Fibroblast of skin of scalp (primary cell): ENCODE measurements around the gene KMT5B.

Experiments used
- DNase-seq: peaks from one replicate; pipeline ENCODE4 v3.0.0-alpha.2; 2013

KMT5B gene

GRCh38 chr11:68215524-68216170, 2.6 kb upstream of the KMT5B start:
- DNase-seq, result no peak

GRCh38 chr11:68215087-68215445, 2.0 kb upstream of the KMT5B start:
- no peak for DNase-seq

GRCh38 chr11:68214173-68215086, 1.3 kb upstream of the KMT5B start:
- no peak for DNase-seq

GRCh38 chr11:68213555-68214172, 568 bp upstream of the KMT5B start:
- DNase-seq, result peak; percentile 99

- peak; percentile 81 for DNase-seq
These were observed 518 bp downstream of the KMT5B start for GRCh38 chr11:68212421-68213134.

GRCh38 chr11:68211546-68211945, 1.6 kb downstream of the KMT5B start:
- DNase-seq, result no peak

GRCh38 chr11:68206211-68206610, 6.9 kb downstream of the KMT5B start:
- peak; percentile 69 for DNase-seq

- no peak for DNase-seq
These were observed 8.7 kb downstream of the KMT5B start for GRCh38 chr11:68204402-68204801.

GRCh38 chr11:68202165-68202564, 10.9 kb downstream of the KMT5B start:
- no peak for DNase-seq

- no peak for DNase-seq
These were observed 11.6 kb downstream of the KMT5B start for GRCh38 chr11:68201492-68201891.

GRCh38 chr11:68200639-68201038, 12.5 kb downstream of the KMT5B start:
- peak; percentile 87 for DNase-seq

GRCh38 chr11:68199295-68199987, 13.7 kb downstream of the KMT5B start:
- DNase-seq, result no peak

GRCh38 chr11:68196219-68196618, 16.9 kb downstream of the KMT5B start:
- DNase-seq, result no peak

GRCh38 chr11:68194675-68195294, 18.3 kb downstream of the KMT5B start:
- no peak for DNase-seq

- no peak for DNase-seq
These were observed 20.1 kb downstream of the KMT5B start for GRCh38 chr11:68193018-68193417.

- DNase-seq, result no peak
These were observed 21.2 kb downstream of the KMT5B start for GRCh38 chr11:68191661-68192579.

- no peak for DNase-seq
These were observed 23.2 kb downstream of the KMT5B start for GRCh38 chr11:68189888-68190287.

GRCh38 chr11:68189082-68189481, 24.0 kb downstream of the KMT5B start:
- no peak for DNase-seq

- no peak for DNase-seq
These were observed 27.0 kb downstream of the KMT5B start for GRCh38 chr11:68186061-68186460.

GRCh38 chr11:68181719-68182451, 31.2 kb downstream of the KMT5B start:
- DNase-seq, result peak; percentile 15
